ENCODE results near the gene CACNA1E. TPM values are rescaled to one million over a fixed set of nuclear protein-coding genes. Genes with fewer than 3 reads are reported as not detected.
A peak's percentile ranks its signal among the peaks of the same experiment; 100 is the strongest.

Gene CACNA1E
- total RNA-seq, 6 donors from 2014 or later = 0.17 to 1.4 (median 0.51) TPM

GRCh38 chr1:181545395-181545794, 62.1 kb downstream of the CACNA1E start:
- Histone ChIP-seq H3K4me1 (no peaks in the 10 kb centered on the region), H3K36me3 (no peaks in the 10 kb centered on the region), H3K27ac (no peak overlapping the region), H3K4me3 (no peak overlapping the region), H3K9me3 (no peaks in the 10 kb centered on the region), H3K27me3 (no peaks in the 10 kb centered on the region)
- TF ChIP-seq EP300 (IDR thresholded peaks at IDR 0.05) (no peak), POLR2AphosphoS5 (IDR thresholded peaks at IDR 0.05) (no peak), POLR2A (IDR thresholded peaks at IDR 0.05) (no peak)
- TF ChIP-seq, protein P1, sequence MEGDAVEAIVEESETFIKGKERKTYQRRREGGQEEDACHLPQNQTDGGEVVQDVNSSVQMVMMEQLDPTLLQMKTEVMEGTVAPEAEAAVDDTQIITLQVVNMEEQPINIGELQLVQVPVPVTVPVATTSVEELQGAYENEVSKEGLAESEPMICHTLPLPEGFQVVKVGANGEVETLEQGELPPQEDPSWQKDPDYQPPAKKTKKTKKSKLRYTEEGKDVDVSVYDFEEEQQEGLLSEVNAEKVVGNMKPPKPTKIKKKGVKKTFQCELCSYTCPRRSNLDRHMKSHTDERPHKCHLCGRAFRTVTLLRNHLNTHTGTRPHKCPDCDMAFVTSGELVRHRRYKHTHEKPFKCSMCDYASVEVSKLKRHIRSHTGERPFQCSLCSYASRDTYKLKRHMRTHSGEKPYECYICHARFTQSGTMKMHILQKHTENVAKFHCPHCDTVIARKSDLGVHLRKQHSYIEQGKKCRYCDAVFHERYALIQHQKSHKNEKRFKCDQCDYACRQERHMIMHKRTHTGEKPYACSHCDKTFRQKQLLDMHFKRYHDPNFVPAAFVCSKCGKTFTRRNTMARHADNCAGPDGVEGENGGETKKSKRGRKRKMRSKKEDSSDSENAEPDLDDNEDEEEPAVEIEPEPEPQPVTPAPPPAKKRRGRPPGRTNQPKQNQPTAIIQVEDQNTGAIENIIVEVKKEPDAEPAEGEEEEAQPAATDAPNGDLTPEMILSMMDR (IDR thresholded peaks at IDR 0.05) = no peak
- DNase-seq = no peak
- no peak for ATAC-seq (ENCODE audit: low FRiP score in 2 of 2)
- 33 to 35% methylated on average over 4 of the region's 4 CpGs for WGBS, 2 donors

GRCh38 chr1:181548497-181548896, 65.2 kb downstream of the CACNA1E start:
- 88 to 92% methylated on average over 2 of the region's 2 CpGs for WGBS, 2 donors
- no peak for TF ChIP-seq EP300 (IDR thresholded peaks at IDR 0.05)
- TF ChIP-seq, protein P1 (IDR thresholded peaks at IDR 0.05) = no peak
- no peak for TF ChIP-seq POLR2A (IDR thresholded peaks at IDR 0.05)
- no peak for TF ChIP-seq POLR2AphosphoS5 (IDR thresholded peaks at IDR 0.05)
- Histone ChIP-seq H3K27me3 (no peaks in the 10 kb centered on the region), H3K9me3 (no peaks in the 10 kb centered on the region), H3K4me3 (no peak overlapping the region), H3K36me3 (no peaks in the 10 kb centered on the region), H3K4me1 (no peaks in the 10 kb centered on the region), H3K27ac (no peak overlapping the region)
- DNase-seq (no peak), ATAC-seq (ENCODE audit: low FRiP score in 2 of 2) (no peak)

DNA sequence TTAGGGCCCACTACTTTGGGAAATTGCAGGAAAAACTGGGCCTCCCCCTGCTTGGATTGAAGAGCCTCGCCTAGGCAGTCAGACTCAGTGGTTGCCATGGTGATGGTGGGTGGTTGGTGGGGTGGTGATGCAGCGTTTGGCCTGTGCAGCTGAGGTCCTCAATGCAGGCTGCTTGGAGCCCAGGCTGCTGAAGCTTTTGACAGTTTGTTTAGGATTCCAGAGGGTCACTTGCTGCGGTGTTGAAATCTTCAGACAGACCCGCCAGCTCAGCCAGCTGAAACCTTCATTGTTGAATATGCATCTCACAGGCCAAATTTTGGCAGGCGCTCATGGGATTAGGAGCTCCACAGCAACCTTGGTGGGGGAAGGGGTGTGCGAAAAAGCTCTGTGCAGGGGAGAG, 67.9 kb downstream of the CACNA1E start:
- Histone ChIP-seq H3K36me3 (no peaks in the 10 kb centered on the region), H3K27ac (no peak overlapping the region), H3K27me3 (no peaks in the 10 kb centered on the region), H3K4me1 (no peaks in the 10 kb centered on the region), H3K9me3 (no peaks in the 10 kb centered on the region), H3K4me3 (no peak overlapping the region)
- ATAC-seq (ENCODE audit: low FRiP score in 2 of 2) (peak in 1 of 2 donors; percentile 43), DNase-seq (no peak)
- 36 to 44% methylated on average over 3 to 6 of the region's 6 CpGs for WGBS, 2 donors
- TF ChIP-seq POLR2AphosphoS5 (IDR thresholded peaks at IDR 0.05) (no peak), POLR2A (IDR thresholded peaks at IDR 0.05) (no peak), EP300 (IDR thresholded peaks at IDR 0.05) (no peak)
- TF ChIP-seq, protein P1 (IDR thresholded peaks at IDR 0.05) = no peak

DNA sequence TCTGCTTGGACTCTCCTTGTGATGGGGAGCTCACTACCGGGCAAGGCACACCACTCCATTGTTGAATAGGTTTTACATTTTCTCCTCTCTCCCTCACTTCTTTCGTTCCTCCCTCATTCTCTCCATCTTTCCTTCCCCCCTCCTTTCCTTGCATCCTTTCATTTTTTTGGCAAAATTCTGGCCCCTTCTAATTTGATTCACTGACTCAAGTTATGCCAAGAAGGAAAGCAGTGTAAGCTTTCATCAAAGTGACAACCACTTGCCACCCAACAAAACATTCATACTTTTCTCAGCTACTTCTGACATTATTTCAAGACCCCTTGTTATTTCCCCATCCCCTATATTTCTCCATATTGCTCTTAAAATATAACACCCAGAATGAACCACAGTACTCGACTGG, 68.4 kb downstream of the CACNA1E start:
- Histone ChIP-seq H3K36me3 (no peaks in the 10 kb centered on the region), H3K27me3 (no peaks in the 10 kb centered on the region), H3K27ac (no peak overlapping the region), H3K4me3 (no peak overlapping the region), H3K4me1 (no peaks in the 10 kb centered on the region), H3K9me3 (no peaks in the 10 kb centered on the region)
- ATAC-seq (ENCODE audit: low FRiP score in 2 of 2) (no peak), DNase-seq (no peak)
- WGBS, 2 donors = 71 to 74% methylated on average over 3 of the region's 3 CpGs
- TF ChIP-seq, protein P1 (IDR thresholded peaks at IDR 0.05) = no peak
- TF ChIP-seq EP300 (IDR thresholded peaks at IDR 0.05) (no peak), POLR2A (IDR thresholded peaks at IDR 0.05) (no peak), POLR2AphosphoS5 (IDR thresholded peaks at IDR 0.05) (no peak)

DNA sequence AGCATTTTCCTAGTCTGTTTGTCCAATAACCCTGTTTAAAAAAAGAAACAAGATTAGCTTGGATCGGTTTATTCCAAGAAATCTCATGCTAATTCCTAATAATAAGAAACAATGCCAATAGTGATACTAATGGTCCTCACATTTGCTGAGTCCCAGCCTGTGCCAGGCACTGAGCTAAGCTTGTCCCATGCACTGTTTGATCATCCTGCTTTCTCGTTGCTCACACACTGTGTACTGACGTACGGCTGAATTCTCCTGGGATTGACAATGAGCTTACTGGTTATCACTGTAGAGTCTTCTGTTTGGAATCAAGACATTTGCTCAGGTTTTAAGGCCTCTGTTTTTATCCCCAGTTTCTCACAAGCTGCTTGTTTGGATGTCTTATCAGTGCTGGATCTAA, 71.1 kb downstream of the CACNA1E start:
- Histone ChIP-seq H3K27me3 (no peaks in the 10 kb centered on the region), H3K27ac (no peak overlapping the region), H3K4me3 (no peak overlapping the region), H3K9me3 (no peaks in the 10 kb centered on the region), H3K36me3 (no peaks in the 10 kb centered on the region), H3K4me1 (no peaks in the 10 kb centered on the region)
- DNase-seq (no peak), ATAC-seq (ENCODE audit: low FRiP score in 2 of 2) (no peak)
- 60 to 70% methylated on average over 4 of the region's 4 CpGs for WGBS, 2 donors
- TF ChIP-seq, protein P1 (IDR thresholded peaks at IDR 0.05) = no peak
- TF ChIP-seq POLR2A (IDR thresholded peaks at IDR 0.05) (no peak), EP300 (IDR thresholded peaks at IDR 0.05) (no peak), POLR2AphosphoS5 (IDR thresholded peaks at IDR 0.05) (no peak)
